HCT116 (cell line): Measurements from ENCODE around the gene RNF166. TPM values are rescaled to one million over a fixed set of nuclear protein-coding genes. Genes with fewer than 3 reads are reported as not detected.

Source experiments
- ATAC-seq: fragments of 200-7000 bp; cut with Tn5 transposase; 2 replicates; pipeline ENCODE4 v1.9.1; 2020; ENCODE audit warnings: mild to moderate bottlenecking, moderate library complexity
- BruUV-seq: library from RNA; stranded (reverse); fragments of 400-500 nt; replicated peaks from 2 replicates; lab custom pipeline; 2021; lab: Mats Ljungman, UMichigan
- CTCF ChIA-PET: fragments of 300-600 bp; sonication (Branson Sonifier 250); formaldehyde crosslinking; loops from one replicate; lab custom pipeline; 2021; ENCODE audit warnings: antibody characterized with exemption; lab: Charles Lee
- POLR2A ChIA-PET: fragments of 300-600, 350-600 bp; sonication (Branson Sonifier 250); formaldehyde crosslinking; loops from one replicate; lab custom pipeline; 2021; ENCODE audit warnings: antibody characterized with exemption; lab: Charles Lee
- RAD21 ChIA-PET, 2 experiments: fragments of 300-600 bp; sonication (Branson Sonifier 250); formaldehyde crosslinking; loops; one replicate each; lab custom pipeline; 2023; ENCODE audit warnings: low total read pairs in 2 of 2; ENCODE audit not compliant: uncharacterized antibody in 2 of 2, unreplicated experiment in 2 of 2, low non-redundant PET in 1 of 2; lab: Charles Lee
- DNase-seq: peaks from one replicate; pipeline ENCODE4 v3.0.0-alpha.2; 2010; ENCODE audit warnings: low read depth, low spot score
- H2AFZ ChIP-seq: fragments of 200-600 bp; shearing (Covaris generic), sonication (generic); 2 replicates; pipeline ENCODE4 v1.6.1; 2017; ENCODE audit warnings: low read depth, mixed run types, mixed read lengths, antibody characterized with exemption, low read length; ENCODE audit not compliant: poor library complexity, severe bottlenecking
- H3K27ac ChIP-seq: 2 replicates; pipeline ENCODE4 v1.5.1; 2012; ENCODE audit warnings: low read depth, low read length
- H3K27me3 ChIP-seq: fragments of 200-600 bp; sonication (generic); 2 replicates; pipeline ENCODE4 v1.6.1; 2016; ENCODE audit warnings: mixed run types, low read length, mixed read lengths; ENCODE audit not compliant: insufficient read depth
- H3K36me3 ChIP-seq, 2 experiments: fragments of 200-500 bp in 1 of 2; fragments of 200-600 bp in 1 of 2; sonication (Bioruptor generic) in 1 of 2; sonication (generic) in 1 of 2; 2 replicates each; pipeline versions ENCODE4 v1.5.1 to v1.6.1; 2014 to 2016; ENCODE audit warnings: low read length in 2 of 2, inconsistent platforms in 1 of 2, mixed read lengths in 1 of 2, mixed run types in 1 of 2; ENCODE audit not compliant: insufficient read depth in 2 of 2, control insufficient read depth in 1 of 2
- H3K4me1 ChIP-seq, 2 experiments: fragments of 200-600 bp in 1 of 2; sonication (generic) in 1 of 2; 2 replicates each; pipeline versions ENCODE4 v1.5.1 to v1.6.1; 2012 to 2017; ENCODE audit warnings: low read length in 2 of 2, inconsistent platforms in 1 of 2, mild to moderate bottlenecking in 1 of 2, mixed read lengths in 1 of 2, mixed run types in 1 of 2, moderate library complexity in 1 of 2; ENCODE audit not compliant: insufficient read depth in 2 of 2, control insufficient read depth in 1 of 2
- H3K4me2 ChIP-seq: fragments of 200-600 bp; sonication (generic); 2 replicates; pipeline ENCODE4 v1.6.1; 2017; ENCODE audit warnings: mixed run types, low read length, mixed read lengths
- H3K4me3 ChIP-seq, 2 experiments: fragments of 200-600 bp in 1 of 2; sonication (generic) in 1 of 2; replicated peaks in 1 of 2; 2 replicates each; pipeline ENCODE4 v1.5.1; 2011 to 2016; ENCODE audit warnings: low read length in 2 of 2, control low read depth in 1 of 2, low read depth in 1 of 2, mild to moderate bottlenecking in 1 of 2, mixed read lengths in 1 of 2, mixed run types in 1 of 2
- H3K79me2 ChIP-seq: fragments of 200-600 bp; sonication (generic); 2 replicates; pipeline ENCODE4 v1.6.1; 2017; ENCODE audit warnings: mild to moderate bottlenecking, mixed run types, low read length, moderate library complexity, mixed read lengths; ENCODE audit not compliant: insufficient read depth
- H3K9ac ChIP-seq: fragments of 200-600 bp; sonication (generic); 2 replicates; pipeline ENCODE4 v1.6.1; 2016; ENCODE audit warnings: low read length, mixed read lengths
- H3K9me2 ChIP-seq: fragments of 200-600 bp; sonication (generic), shearing (Covaris generic); 2 replicates; pipeline ENCODE4 v1.6.1; 2017; ENCODE audit warnings: mixed run types, mild to moderate bottlenecking, moderate library complexity; ENCODE audit not compliant: insufficient read depth
- H3K9me3 ChIP-seq, 2 experiments: fragments of 200-500 bp in 1 of 2; fragments of 200-600 bp in 1 of 2; sonication (Bioruptor generic) in 1 of 2; sonication (generic) in 1 of 2; 2 replicates each; pipeline ENCODE4 v1.6.1; 2014 to 2017; ENCODE audit warnings: low read length in 2 of 2, mixed read lengths in 2 of 2, inconsistent platforms in 1 of 2, low read depth in 1 of 2, mild to moderate bottlenecking in 1 of 2, mixed run types in 1 of 2, moderate library complexity in 1 of 2; ENCODE audit not compliant: control insufficient read depth in 1 of 2, insufficient read depth in 1 of 2
- H4K20me1 ChIP-seq: fragments of 200-600 bp; sonication (generic), shearing (Covaris generic); 2 replicates; pipeline ENCODE4 v1.6.1; 2017; ENCODE audit warnings: mixed run types, mild to moderate bottlenecking, moderate library complexity; ENCODE audit not compliant: insufficient read depth
- ATF3 ChIP-seq: IDR thresholded peaks from 2 replicates; pipeline ENCODE4 v1.6.1; 2012
- CEBPB ChIP-seq: IDR thresholded peaks from 2 replicates; pipeline ENCODE4 v1.6.1; 2012; ENCODE audit warnings: low read depth
- CTCF ChIP-seq, 3 experiments: fragments of 200-600 bp in 1 of 3; sonication (generic) in 1 of 3; IDR thresholded peaks in 2 of 3; conservative IDR thresholded peaks in 1 of 3; 2 replicates each; pipeline ENCODE4 v1.5.1; 2012 to 2017; ENCODE audit warnings: low read depth in 2 of 3, low read length in 2 of 3, antibody characterized with exemption in 1 of 3, borderline replicate concordance in 1 of 3, control low read depth in 1 of 3, mild to moderate bottlenecking in 1 of 3, mixed read lengths in 1 of 3, mixed run types in 1 of 3, moderate library complexity in 1 of 3; ENCODE audit not compliant: insufficient read depth in 1 of 3
- EGR1 ChIP-seq: IDR thresholded peaks from 2 replicates; pipeline ENCODE4 v1.6.1; 2012; ENCODE audit warnings: low read depth
- ELF1 ChIP-seq: IDR thresholded peaks from 2 replicates; pipeline ENCODE4 v1.6.1; 2012; ENCODE audit warnings: low read depth, borderline replicate concordance
- EZH2 ChIP-seq: fragments of 200-600 bp; sonication (generic); IDR thresholded peaks from 2 replicates; pipeline ENCODE4 v1.6.1; 2017; ENCODE audit warnings: antibody characterized with exemption, mixed run types
- EZH2phosphoT487 ChIP-seq: fragments of 200-600 bp; IDR thresholded peaks from 2 replicates; pipeline ENCODE4 v1.6.1; 2018; ENCODE audit warnings: antibody characterized with exemption, borderline replicate concordance
- FOSL1 ChIP-seq: IDR thresholded peaks from 2 replicates; pipeline ENCODE4 v1.6.1; 2012; ENCODE audit warnings: low read depth
- JUND ChIP-seq: IDR thresholded peaks from 2 replicates; pipeline ENCODE4 v1.6.1; 2012
- MAX ChIP-seq: IDR thresholded peaks from 2 replicates; pipeline ENCODE4 v1.6.1; 2012
- POLR2A ChIP-seq: IDR thresholded peaks from 2 replicates; pipeline ENCODE4 v1.7.0; 2011; ENCODE audit warnings: borderline replicate concordance; ENCODE audit not compliant: insufficient read depth, insufficient read length; ENCODE audit errors: extremely low read depth
- POLR2AphosphoS5 ChIP-seq: IDR thresholded peaks from 2 replicates; pipeline ENCODE4 v1.6.1; 2011; ENCODE audit warnings: mild to moderate bottlenecking, low read depth, low read length, moderate library complexity
- RAD21 ChIP-seq: IDR thresholded peaks from 2 replicates; pipeline ENCODE4 v1.6.1; 2012; ENCODE audit warnings: low read depth, mild to moderate bottlenecking
- SRF ChIP-seq: IDR thresholded peaks from 2 replicates; pipeline ENCODE4 v1.6.1; 2012; ENCODE audit warnings: low read depth
- TCF7L2 ChIP-seq: IDR thresholded peaks from 2 replicates; pipeline ENCODE4 v1.7.0; 2011; ENCODE audit warnings: borderline replicate concordance, inconsistent platforms; ENCODE audit not compliant: insufficient read depth, insufficient read length; ENCODE audit errors: extremely low read depth
- YY1 ChIP-seq: IDR thresholded peaks from 2 replicates; pipeline ENCODE4 v1.6.1; 2011; ENCODE audit warnings: low read length, low read depth, moderate library complexity, mild to moderate bottlenecking; ENCODE audit not compliant: insufficient replicate concordance; ENCODE audit errors: extremely low read depth
- ZFX ChIP-seq: fragments of 450-650 bp; IDR thresholded peaks from 2 replicates; pipeline ENCODE4 v1.6.1; 2017
- ZNF274 ChIP-seq: fragments of 200-500 bp; sonication (Bioruptor generic); IDR thresholded peaks from 2 replicates; pipeline ENCODE4 v1.6.1; 2014; ENCODE audit warnings: mild to moderate bottlenecking, low read depth, low read length, inconsistent platforms
- intact Hi-C: fragments of 100-400 bp; cut with micrococcal nuclease; formaldehyde crosslinking; loops from 2 replicates; pipeline ENCODE4 v1.10.0; 2022
- total RNA-seq: library from RNA; stranded (reverse); gene quantifications from one replicate; pipeline ENCODE4 v1.2.1, GENCODE V29; 2021; ENCODE audit not compliant: unreplicated experiment
- TF ChIP-seq, protein P1 (sequence below): IDR thresholded peaks from 2 replicates; pipeline ENCODE4 v1.6.1; 2012; ENCODE audit warnings: low read depth
- TF ChIP-seq, protein P2 (sequence below): IDR thresholded peaks from 2 replicates; pipeline ENCODE4 v1.6.1; 2011; ENCODE audit warnings: mild to moderate bottlenecking, low read length, moderate library complexity; ENCODE audit not compliant: insufficient replicate concordance; ENCODE audit errors: extremely low read depth

Gene RNF166
- total RNA-seq, 1 experiment from 2014 or later = 39.4 TPM

DNA sequence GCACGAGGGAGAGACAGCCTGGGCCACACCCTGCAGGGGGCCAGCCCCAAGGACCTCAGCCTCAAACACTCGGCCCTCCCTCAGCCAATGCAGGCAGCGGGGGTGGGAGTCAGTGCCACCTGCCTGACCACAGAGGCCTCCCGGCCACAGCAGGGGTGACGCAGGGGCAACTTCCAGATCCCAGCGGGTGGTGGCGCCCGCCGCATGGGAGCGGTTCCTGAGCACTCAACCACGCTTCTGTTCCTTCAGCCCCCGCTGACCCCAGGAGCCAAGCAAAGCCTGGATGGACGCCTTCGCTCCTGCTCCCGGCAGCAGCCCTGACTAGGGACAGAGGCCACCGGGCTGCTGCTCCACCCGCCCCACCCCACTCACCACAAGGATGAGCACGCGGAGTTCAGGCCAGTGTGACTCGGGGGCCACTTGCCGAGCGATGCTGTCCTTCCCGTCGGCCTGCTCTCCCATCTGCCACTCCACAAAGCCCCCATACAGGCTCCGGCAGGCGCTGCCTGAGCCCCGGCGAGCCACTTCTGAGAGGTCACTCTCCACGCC, 50.4 kb downstream of the RNF166 start:
- Histone ChIP-seq H3K9ac (no peak overlapping the region), H3K27me3 (no peaks in the 10 kb centered on the region), H3K4me1 (peaks cover 13 to 15% of the 10 kb centered on the region in 2 experiments), H3K27ac (no peak overlapping the region), H3K4me2 (no peak overlapping the region), H3K9me2 (no peaks in the 10 kb centered on the region), H4K20me1 (no peaks in the 10 kb centered on the region), H3K4me3 (no peak overlapping the region), H3K79me2 (peaks cover 13% of the 10 kb centered on the region), H3K9me3 (no peaks in the 10 kb centered on the region), H3K36me3 (peaks cover 4 to 6% of the 10 kb centered on the region in 2 experiments; a peak in 2 of 4 replicates), H2AFZ (no peak overlapping the region)
- ChIA-PET POLR2A (no interaction called here), RAD21 (no interaction called here), CTCF (no interaction called here)
- BruUV-seq = no TSS peak
- DNase-seq = no peak
- ATAC-seq = no peak
- TF ChIP-seq JUND = no peak
- TF ChIP-seq EZH2 = no peak
- no peak for TF ChIP-seq POLR2A
- no peak for TF ChIP-seq RAD21
- no peak for TF ChIP-seq EGR1
- no peak for TF ChIP-seq POLR2AphosphoS5
- no peak for TF ChIP-seq YY1
- TF ChIP-seq CEBPB = no peak
- no peak for TF ChIP-seq TCF7L2
- no peak for TF ChIP-seq ZNF274
- TF ChIP-seq, protein P1, sequence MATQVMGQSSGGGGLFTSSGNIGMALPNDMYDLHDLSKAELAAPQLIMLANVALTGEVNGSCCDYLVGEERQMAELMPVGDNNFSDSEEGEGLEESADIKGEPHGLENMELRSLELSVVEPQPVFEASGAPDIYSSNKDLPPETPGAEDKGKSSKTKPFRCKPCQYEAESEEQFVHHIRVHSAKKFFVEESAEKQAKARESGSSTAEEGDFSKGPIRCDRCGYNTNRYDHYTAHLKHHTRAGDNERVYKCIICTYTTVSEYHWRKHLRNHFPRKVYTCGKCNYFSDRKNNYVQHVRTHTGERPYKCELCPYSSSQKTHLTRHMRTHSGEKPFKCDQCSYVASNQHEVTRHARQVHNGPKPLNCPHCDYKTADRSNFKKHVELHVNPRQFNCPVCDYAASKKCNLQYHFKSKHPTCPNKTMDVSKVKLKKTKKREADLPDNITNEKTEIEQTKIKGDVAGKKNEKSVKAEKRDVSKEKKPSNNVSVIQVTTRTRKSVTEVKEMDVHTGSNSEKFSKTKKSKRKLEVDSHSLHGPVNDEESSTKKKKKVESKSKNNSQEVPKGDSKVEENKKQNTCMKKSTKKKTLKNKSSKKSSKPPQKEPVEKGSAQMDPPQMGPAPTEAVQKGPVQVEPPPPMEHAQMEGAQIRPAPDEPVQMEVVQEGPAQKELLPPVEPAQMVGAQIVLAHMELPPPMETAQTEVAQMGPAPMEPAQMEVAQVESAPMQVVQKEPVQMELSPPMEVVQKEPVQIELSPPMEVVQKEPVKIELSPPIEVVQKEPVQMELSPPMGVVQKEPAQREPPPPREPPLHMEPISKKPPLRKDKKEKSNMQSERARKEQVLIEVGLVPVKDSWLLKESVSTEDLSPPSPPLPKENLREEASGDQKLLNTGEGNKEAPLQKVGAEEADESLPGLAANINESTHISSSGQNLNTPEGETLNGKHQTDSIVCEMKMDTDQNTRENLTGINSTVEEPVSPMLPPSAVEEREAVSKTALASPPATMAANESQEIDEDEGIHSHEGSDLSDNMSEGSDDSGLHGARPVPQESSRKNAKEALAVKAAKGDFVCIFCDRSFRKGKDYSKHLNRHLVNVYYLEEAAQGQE = no peak
- TF ChIP-seq CTCF (IDR thresholded peaks at IDR 0.05 in 2 of 3, conservative IDR thresholded peaks at IDR 0.05 in 1 of 3; ENCODE audit: borderline replicate concordance in 1 of 3, insufficient read depth in 1 of 3, low read depth in 2 of 3, low read length in 2 of 3) = no peak
- no peak for TF ChIP-seq FOSL1
- no peak for TF ChIP-seq ZFX
- TF ChIP-seq ATF3 = no peak
- no peak for TF ChIP-seq SRF
- no peak for TF ChIP-seq MAX
- no peak for TF ChIP-seq EZH2phosphoT487
- TF ChIP-seq ELF1 = no peak
- TF ChIP-seq, protein P2, sequence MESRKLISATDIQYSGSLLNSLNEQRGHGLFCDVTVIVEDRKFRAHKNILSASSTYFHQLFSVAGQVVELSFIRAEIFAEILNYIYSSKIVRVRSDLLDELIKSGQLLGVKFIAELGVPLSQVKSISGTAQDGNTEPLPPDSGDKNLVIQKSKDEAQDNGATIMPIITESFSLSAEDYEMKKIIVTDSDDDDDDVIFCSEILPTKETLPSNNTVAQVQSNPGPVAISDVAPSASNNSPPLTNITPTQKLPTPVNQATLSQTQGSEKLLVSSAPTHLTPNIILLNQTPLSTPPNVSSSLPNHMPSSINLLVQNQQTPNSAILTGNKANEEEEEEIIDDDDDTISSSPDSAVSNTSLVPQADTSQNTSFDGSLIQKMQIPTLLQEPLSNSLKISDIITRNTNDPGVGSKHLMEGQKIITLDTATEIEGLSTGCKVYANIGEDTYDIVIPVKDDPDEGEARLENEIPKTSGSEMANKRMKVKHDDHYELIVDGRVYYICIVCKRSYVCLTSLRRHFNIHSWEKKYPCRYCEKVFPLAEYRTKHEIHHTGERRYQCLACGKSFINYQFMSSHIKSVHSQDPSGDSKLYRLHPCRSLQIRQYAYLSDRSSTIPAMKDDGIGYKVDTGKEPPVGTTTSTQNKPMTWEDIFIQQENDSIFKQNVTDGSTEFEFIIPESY = no peak
- intact Hi-C loops = no loop called here
